GM19467 (cell line): ENCODE data around the gene MAP2K5.

ENCODE experiments used
- ATAC-seq: cut with Tn5 transposase; IDR thresholded peaks from one replicate; pipeline ENCODE4 v1.9.1; 2021; ENCODE audit warnings: mild to moderate bottlenecking, moderate library complexity; ENCODE audit not compliant: unreplicated experiment

Gene MAP2K5

GRCh38 chr15:67832897-67833709, 290.6 kb downstream of the MAP2K5 start:
- ATAC-seq = no peak

- no peak for ATAC-seq
These were observed 291.4 kb downstream of the MAP2K5 start for GRCh38 chr15:67833710-67834511.

GRCh38 chr15:67834581-67835296, 292.2 kb downstream of the MAP2K5 start:
- no peak for ATAC-seq

- no peak for ATAC-seq
These were observed 293.0 kb downstream of the MAP2K5 start for GRCh38 chr15:67835297-67836133.

GRCh38 chr15:67836134-67836455, 293.6 kb downstream of the MAP2K5 start:
- ATAC-seq = no peak

- no peak for ATAC-seq
These were observed 294.0 kb downstream of the MAP2K5 start for GRCh38 chr15:67836477-67836876.

- ATAC-seq = no peak
These were observed 294.5 kb downstream of the MAP2K5 start for GRCh38 chr15:67836955-67837354.

GRCh38 chr15:67838789-67839332, 296.4 kb downstream of the MAP2K5 start:
- ATAC-seq = no peak

- peak; percentile 18 for ATAC-seq
These were observed 297.0 kb downstream of the MAP2K5 start for GRCh38 chr15:67839499-67839928.

- ATAC-seq = peak; percentile 74
These were observed 297.6 kb downstream of the MAP2K5 start, which contains the start of gene RNU6-1 for GRCh38 chr15:67839929-67840748. Gene RNU6-1 (minus strand): TSS chr15:67840045.

- ATAC-seq = no peak
These were observed 298.4 kb downstream of the MAP2K5 start for GRCh38 chr15:67840749-67841512.

- no peak for ATAC-seq
These were observed 298.9 kb downstream of the MAP2K5 start for GRCh38 chr15:67841513-67841762.

GRCh38 chr15:67843092-67843501, 300.6 kb downstream of the MAP2K5 start:
- no peak for ATAC-seq

- no peak for ATAC-seq
These were observed 301.3 kb downstream of the MAP2K5 start for GRCh38 chr15:67843571-67844387.

- no peak for ATAC-seq
These were observed 303.5 kb downstream of the MAP2K5 start for GRCh38 chr15:67845974-67846373.

- no peak for ATAC-seq
These were observed 307.0 kb downstream of the MAP2K5 start for GRCh38 chr15:67849538-67849937.

GRCh38 chr15:67850336-67850735, 307.8 kb downstream of the MAP2K5 start:
- no peak for ATAC-seq

GRCh38 chr15:67850994-67851571, 308.6 kb downstream of the MAP2K5 start:
- ATAC-seq = no peak
